ENCODE results near the gene MMAB. TPM values are rescaled to one million over a fixed set of nuclear protein-coding genes. Genes with fewer than 3 reads are reported as not detected.

MMAB gene
- total RNA-seq, 2 experiments from 2014 or later = 49.0 to 49.4 TPM

GRCh38 chr12:109525279-109525585 is 48.1 kb downstream of the MMAB start:
- ChIA-PET CTCF (no interaction called here), POLR2A (no interaction called here)

GRCh38 chr12:109524466-109525278 is 48.6 kb downstream of the MMAB start:
- CTCF ChIA-PET = interaction anchor here (1.1 kb wide), 1 partner anchor 320 kb away, joined by 3 read pairs; no protein-coding TSS in a partner anchor
- POLR2A ChIA-PET = no interaction called here

- ChIA-PET CTCF (interaction anchor here (1.1 kb wide), 1 partner anchor 322 kb away, joined by 3 read pairs; no protein-coding TSS in a partner anchor), POLR2A (no interaction called here)
Observed at GRCh38 chr12:109523504-109523903, 49.8 kb downstream of the MMAB start.

DNA sequence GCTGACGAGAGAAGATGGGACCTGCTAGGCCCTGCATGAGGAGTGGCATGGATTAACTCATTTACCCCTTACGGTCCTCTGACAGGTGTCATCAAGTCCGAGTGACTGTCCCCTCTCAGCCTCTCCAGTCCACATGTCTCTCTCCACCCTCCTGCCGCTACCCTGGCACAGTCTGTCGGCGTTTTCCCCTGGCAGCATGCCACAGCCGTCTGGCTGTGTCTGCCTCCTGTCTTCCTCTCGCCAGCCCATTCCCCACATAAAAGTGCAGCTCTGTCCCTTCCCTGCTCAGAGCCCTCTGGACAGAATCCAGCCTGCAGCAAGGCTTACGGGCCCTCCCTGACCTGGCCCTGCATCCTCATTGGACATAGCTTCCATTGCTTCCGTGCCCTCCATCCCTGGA is 50.2 kb downstream of the MMAB start:
- ChIA-PET CTCF (no interaction called here), POLR2A (no interaction called here)

- ChIA-PET CTCF (interaction anchor here (2.0 kb wide), 1 partner anchor 254 kb away, joined by 8 read pairs; no protein-coding TSS in a partner anchor), POLR2A (no interaction called here)
Observed at GRCh38 chr12:109521831-109522230, 51.5 kb downstream of the MMAB start.

DNA sequence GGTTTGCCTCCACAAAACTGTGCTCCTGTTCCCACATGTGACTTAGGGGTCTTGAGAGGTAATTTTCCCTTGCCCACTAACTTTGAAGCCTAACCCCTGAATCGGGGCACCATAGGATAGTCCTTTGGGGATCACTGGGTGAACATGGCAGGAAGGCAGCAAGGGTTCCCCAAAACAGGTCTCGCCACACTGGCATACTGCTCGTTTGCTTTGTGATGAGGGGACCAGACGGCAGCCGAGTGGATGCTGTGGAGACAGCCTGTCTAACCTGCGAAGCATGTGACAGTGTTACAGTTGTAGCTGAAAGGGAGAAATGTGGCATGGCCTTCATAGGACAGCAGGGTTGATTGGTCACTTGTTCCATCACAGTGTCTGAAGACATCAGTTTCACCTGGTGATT is 53.5 kb downstream of the MMAB start:
- POLR2A ChIA-PET = no interaction called here
- CTCF ChIA-PET = interaction anchor here (0.9 to 2.1 kb wide), 7 partner anchors 11 to 256 kb away, joined by 3 to 8 read pairs (median 4); partner anchors contain the start of gene MVK

- ChIA-PET CTCF (interaction anchor here (0.9 to 2.1 kb wide), 7 partner anchors 9 to 256 kb away, joined by 3 to 7 read pairs (median 4); partner anchors contain the start of gene MVK), POLR2A (no interaction called here)
Observed at GRCh38 chr12:109518820-109519665, 54.3 kb downstream of the MMAB start.

GRCh38 chr12:109517619-109518018 is 55.7 kb downstream of the MMAB start:
- ChIA-PET POLR2A (no interaction called here), CTCF (interaction anchor here (1.5 to 2.1 kb wide), 3 partner anchors 80 to 257 kb away, joined by 5 read pairs; no protein-coding TSS in a partner anchor)

- POLR2A ChIA-PET = no interaction called here
- CTCF ChIA-PET = no interaction called here
Observed at GRCh38 chr12:109513977-109514376, 59.3 kb downstream of the MMAB start.

DNA sequence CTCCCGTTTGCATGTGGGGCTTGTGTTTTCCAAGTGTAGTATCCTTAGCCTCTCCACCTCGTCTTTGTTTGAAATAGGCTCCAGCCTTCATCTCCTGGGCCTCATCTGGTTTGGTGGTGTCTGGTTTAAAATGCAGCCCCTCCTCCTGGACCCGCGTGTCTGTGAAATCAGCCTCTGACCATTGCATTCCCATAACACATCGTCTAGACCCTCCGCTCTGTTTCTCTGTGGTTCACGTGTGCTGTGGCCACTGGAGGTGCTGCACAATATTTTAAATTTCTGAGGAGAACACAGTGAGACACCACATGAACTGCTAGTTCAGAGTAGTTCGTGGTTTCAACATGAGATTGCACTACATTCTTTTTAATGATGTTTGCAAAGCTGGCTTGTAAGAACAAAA is 60.3 kb downstream of the MMAB start:
- CTCF ChIA-PET = no interaction called here

DNA sequence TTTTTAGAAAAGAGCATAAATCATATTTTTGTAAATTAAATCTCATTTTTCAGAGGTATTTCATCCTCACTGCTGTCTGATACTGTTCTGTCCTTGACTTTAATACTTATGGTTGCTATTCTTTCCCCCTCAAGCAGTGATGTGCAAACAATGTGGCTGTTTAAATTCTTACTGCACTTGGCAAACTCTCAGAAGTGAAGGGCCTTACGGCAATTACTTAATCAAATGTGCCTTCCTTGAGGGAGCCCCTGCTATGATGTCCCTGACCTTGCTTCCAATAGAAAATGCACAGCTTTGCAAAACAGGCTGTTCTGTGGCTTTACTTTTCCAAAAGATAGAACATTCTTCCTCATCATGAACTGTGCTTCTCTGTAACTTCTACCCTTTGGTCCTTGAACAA is 60.7 kb downstream of the MMAB start:
- CTCF ChIA-PET = no interaction called here
- POLR2A ChIA-PET = no interaction called here

More for the DNA sequence above, 60.3 kb downstream of the MMAB start:
- POLR2A ChIA-PET = no interaction called here

DNA sequence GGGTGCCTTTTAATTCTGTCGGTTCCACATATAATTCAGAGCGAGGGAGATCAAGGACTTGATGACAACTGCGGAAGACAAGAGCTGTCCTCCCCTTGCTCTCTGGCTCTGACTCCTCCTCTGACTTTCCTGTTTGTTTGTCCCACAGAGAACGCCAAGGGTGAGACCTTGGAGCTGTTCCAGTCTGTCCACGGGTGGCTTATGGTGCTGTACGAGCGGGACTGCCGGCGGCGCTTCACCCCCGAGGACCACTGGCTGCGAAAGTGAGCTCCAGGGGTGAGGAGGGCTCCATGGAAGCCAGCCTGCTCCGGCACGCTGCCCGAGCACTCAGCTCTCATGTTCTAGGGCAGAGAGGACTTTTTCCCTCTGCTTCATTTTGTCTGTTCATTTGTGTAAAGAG is 63.1 kb downstream of the MMAB start:
- ChIA-PET CTCF (interaction anchor here (1.7 kb wide), 1 partner anchor 9 kb away, joined by 7 read pairs; no protein-coding TSS in a partner anchor), POLR2A (no interaction called here)

DNA sequence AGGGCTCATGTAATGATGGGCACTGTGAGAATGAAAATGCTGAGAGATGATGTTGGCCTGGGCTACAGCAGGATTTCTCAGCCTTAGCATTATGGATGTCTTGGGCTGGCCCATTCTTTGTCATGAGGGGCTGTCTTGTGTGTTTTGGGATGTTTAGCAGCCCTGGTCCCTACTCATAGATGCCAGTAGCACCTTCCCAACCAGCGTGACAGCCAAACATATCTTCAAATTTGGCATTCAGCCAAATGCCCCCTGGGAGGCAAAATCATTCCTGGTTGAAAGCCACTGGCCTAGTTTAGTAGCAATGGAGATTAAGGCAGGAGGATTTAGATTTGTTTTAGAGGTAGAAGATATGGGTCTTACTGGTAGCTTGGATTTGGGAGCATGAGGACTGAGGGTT is 69.2 kb downstream of the MMAB start:
- CTCF ChIA-PET = interaction anchor here (0.6 to 1.2 kb wide), 3 partner anchors 71 to 620 kb away, joined by 3 to 4 read pairs (median 3); no protein-coding TSS in a partner anchor
- POLR2A ChIA-PET = interaction anchor here (0.6 kb wide), 2 partner anchors 42 to 748 kb away, joined by 3 to 6 read pairs; no protein-coding TSS in a partner anchor

Other genes starting within 250 kb of the MMAB start
- gene MYO1H, start 225.6 kb downstream of the MMAB start, total RNA-seq = not detected
- 10 to 100 TPM; 47.3 to 48.6 TPM for gene KCTD10, start 96.2 kb downstream of the MMAB start, total RNA-seq
- gene UBE3B, start 95.9 kb downstream of the MMAB start, total RNA-seq = 10 to 100 TPM; 32.7 to 33.7 TPM
- 10 to 100 TPM; 16.9 to 17.1 TPM for gene MVK, start 290 bp upstream of the MMAB start, total RNA-seq
- 1 to 10 TPM; 2.1 to 2.5 TPM for gene FAM222A, start 140.3 kb upstream of the MMAB start, total RNA-seq

All from activated CD8-positive, alpha-beta memory T cell treated with anti-CD3 and anti-CD28 coated beads for 36 hours (primary cell).